ENCODE results near the gene LRP8.

DNA sequence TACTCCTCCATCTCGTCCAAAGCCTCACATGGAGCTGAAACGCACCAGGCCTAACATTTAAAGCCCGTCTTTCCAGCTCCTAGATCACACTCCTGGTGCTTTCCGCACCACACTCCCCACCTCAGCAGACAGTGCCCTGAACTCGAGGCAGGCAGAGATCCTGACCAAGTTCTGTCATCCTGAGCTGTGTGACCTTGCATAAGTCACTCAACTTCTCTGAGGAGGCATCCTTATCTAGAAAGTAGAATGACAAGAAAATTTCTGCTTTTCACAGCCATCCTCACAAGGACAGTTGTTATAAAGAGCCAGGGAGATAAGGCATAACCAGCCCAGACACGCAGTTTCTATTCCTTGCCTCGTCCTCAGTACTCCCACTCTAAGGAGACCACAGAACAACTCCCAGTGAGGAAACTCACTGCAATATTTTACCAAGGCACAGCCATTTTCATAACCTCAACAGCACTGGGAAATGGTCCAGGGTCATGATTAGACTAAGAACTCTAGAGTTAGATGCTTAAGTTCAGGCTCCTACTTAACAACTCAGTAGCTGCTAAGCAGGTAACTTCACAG is 3.1 kb downstream of the LRP8 start:
- TF ChIP-seq POLR2A (IDR thresholded peaks at IDR 0.05) = no peak
- TF ChIP-seq, protein P1, sequence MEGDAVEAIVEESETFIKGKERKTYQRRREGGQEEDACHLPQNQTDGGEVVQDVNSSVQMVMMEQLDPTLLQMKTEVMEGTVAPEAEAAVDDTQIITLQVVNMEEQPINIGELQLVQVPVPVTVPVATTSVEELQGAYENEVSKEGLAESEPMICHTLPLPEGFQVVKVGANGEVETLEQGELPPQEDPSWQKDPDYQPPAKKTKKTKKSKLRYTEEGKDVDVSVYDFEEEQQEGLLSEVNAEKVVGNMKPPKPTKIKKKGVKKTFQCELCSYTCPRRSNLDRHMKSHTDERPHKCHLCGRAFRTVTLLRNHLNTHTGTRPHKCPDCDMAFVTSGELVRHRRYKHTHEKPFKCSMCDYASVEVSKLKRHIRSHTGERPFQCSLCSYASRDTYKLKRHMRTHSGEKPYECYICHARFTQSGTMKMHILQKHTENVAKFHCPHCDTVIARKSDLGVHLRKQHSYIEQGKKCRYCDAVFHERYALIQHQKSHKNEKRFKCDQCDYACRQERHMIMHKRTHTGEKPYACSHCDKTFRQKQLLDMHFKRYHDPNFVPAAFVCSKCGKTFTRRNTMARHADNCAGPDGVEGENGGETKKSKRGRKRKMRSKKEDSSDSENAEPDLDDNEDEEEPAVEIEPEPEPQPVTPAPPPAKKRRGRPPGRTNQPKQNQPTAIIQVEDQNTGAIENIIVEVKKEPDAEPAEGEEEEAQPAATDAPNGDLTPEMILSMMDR (IDR thresholded peaks at IDR 0.05) = no peak
